Transverse colon (tissue), 3 donors: Measurements from ENCODE around the gene SCAP.

Experiments used
- CTCF ChIP-seq, 5 experiments: fragments of 200-600 bp in 3 of 5; fragments of 450-650 bp in 2 of 5; sonication (generic) in 3 of 5; IDR thresholded peaks; 1 replicate in 2 of 5; 2 replicates in 3 of 5; pipeline ENCODE4 v1.5.1; 2016 to 2017; ENCODE audit warnings: antibody characterized with exemption in 5 of 5, inconsistent platforms in 3 of 5, mild to moderate bottlenecking in 2 of 5, moderate library complexity in 1 of 5
- EP300 ChIP-seq: sonication (generic); formaldehyde crosslinking; IDR thresholded peaks from one replicate; pipeline ENCODE4 v1.6.1; 2017; ENCODE audit warnings: antibody characterized with exemption, low read depth

DNA sequence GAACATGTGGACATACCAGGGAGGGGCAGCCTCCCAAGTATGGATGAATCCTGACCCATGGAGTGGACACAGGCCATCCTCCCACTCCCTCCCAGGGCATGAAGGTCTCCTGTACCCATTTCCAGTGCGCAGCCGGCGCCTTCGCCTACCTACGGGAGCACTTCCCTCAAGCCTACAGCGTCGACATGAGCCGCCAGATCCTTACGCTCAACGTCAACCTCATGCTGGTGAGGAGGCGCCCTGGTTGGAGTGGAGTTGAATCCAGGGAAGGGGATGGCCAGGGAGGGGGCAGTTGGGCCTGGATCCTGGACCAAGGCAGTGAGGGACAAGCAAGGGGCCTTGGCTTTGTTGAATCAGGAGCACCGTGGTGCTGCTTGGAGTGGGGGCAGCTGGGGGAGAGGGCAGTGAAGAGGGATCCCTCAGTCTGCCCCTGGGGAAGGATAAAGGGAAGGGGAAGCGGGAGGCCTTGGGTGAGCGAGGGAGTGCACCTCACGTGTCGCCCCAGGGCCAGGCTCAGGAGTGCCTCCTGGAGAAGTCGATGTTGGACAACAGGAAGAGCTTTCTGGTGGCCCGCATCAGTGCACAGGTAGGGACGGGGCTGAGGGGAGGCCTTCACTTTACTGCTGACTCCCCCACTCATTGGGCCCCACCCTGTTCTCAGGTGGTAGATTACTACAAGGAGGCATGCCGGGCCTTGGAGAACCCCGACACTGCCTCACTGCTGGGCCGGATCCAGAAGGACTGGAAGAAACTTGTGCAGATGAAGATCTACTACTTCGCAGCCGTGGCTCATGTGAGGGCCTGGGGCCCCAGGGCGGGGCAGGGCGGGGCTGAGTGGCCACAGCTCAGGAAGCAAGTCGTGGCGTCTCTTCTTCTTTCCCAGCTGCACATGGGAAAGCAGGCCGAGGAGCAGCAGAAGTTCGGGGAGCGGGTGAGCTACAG lies 69.7 kb downstream of the SCAP start:
- no peak for TF ChIP-seq EP300
- no peak for TF ChIP-seq CTCF (IDR thresholded peaks at IDR 0.05)
